Prostate gland (tissue), 2 donors: ENCODE results near the gene DHPS. TPM values are rescaled to one million over a fixed set of nuclear protein-coding genes. Genes with fewer than 3 reads are reported as not detected.

ENCODE experiments used
- DNase-seq: peaks from one replicate; pipeline ENCODE4 v3.0.0-alpha.2; 2019; ENCODE audit warnings: low spot score
- H3K27ac ChIP-seq, 2 donors: fragments of 200-600 bp; sonication (generic); 2 replicates each; pipeline ENCODE4 v1.5.1; 2017 to 2019
- H3K27me3 ChIP-seq: fragments of 200-600 bp; sonication (generic); replicated peaks from 2 replicates; pipeline ENCODE4 v1.5.1; 2019; ENCODE audit not compliant: insufficient read depth
- H3K36me3 ChIP-seq, 2 donors: fragments of 200-600 bp; sonication (generic); 1 replicate in 1 of 2; 2 replicates in 1 of 2; pipeline versions ENCODE4 v1.5.1 to v1.8.1; 2017 to 2019
- H3K4me1 ChIP-seq: fragments of 200-600 bp; sonication (generic); replicated peaks from 2 replicates; pipeline ENCODE4 v1.5.1; 2019
- H3K4me3 ChIP-seq, 2 donors: fragments of 200-600 bp; sonication (generic); 2 replicates each; pipeline ENCODE4 v1.5.1; 2017 to 2019
- H3K9me3 ChIP-seq: fragments of 200-600 bp; sonication (generic); 2 replicates; pipeline ENCODE4 v1.5.1; 2017
- CTCF ChIP-seq, 4 experiments: fragments of 200-600 bp in 2 of 4; fragments of 450-650 bp in 2 of 4; sonication (generic) in 2 of 4; IDR thresholded peaks; 1 replicate in 3 of 4; 2 replicates in 1 of 4; pipeline ENCODE4 v1.5.1; 2016 to 2019; ENCODE audit warnings: antibody characterized with exemption in 4 of 4, mild to moderate bottlenecking in 2 of 4, moderate library complexity in 2 of 4
- POLR2A ChIP-seq: fragments of 450-650 bp; IDR thresholded peaks from one replicate; pipeline ENCODE4 v1.6.1; 2016; ENCODE audit warnings: antibody characterized with exemption, mild to moderate bottlenecking
- POLR2AphosphoS5 ChIP-seq: sonication (generic); formaldehyde crosslinking; IDR thresholded peaks from one replicate; pipeline ENCODE4 v1.6.1; 2017; ENCODE audit warnings: antibody characterized with exemption
- WGBS: methylation state at CpG from one replicate; pipeline ENCODE4 v1.1.5; 2018; 5-methylcytosine and 5-hydroxymethylcytosine counted together
- intact Hi-C: fragments of 100-400 bp; cut with DNase I; formaldehyde crosslinking; loops from one replicate; pipeline ENCODE4 v1.14.2; 2022
- total RNA-seq, 2 donors: library from RNA; depleted of rRNA; stranded (reverse); fragments of >200 nt; gene quantifications; one replicate each; pipeline ENCODE4 v1.1.0, GENCODE V29; 2016

Gene DHPS
- total RNA-seq, 2 donors from 2014 or later = 140 to 178 TPM

- under 1% methylated on average over 41 of the region's 65 CpGs for WGBS
Measured at GRCh38 chr19:12721656-12722565, 40.2 kb upstream of the DHPS start.

GRCh38 chr19:12720851-12721655 lies 39.4 kb upstream of the DHPS start:
- peak; percentile 5 for TF ChIP-seq POLR2A
- TF ChIP-seq CTCF (IDR thresholded peaks at IDR 0.05) = no peak
- no peak for TF ChIP-seq POLR2AphosphoS5
- H3K4me3 ChIP-seq = peak overlapping the region; percentile 75 to 83
- intact Hi-C loops = loop anchor here (10.0 kb wide), 1 partner anchor 74 kb away; the partner anchor contains the start of gene JUNB
- DNase-seq = no peak
- H3K27me3 ChIP-seq = no peaks in the 10 kb centered on the region
- peak overlapping the region; percentile 87 to 95 for H3K27ac ChIP-seq
- H3K4me1 ChIP-seq = peaks cover 11% of the 10 kb centered on the region
- peaks cover 0 to 12% of the 10 kb centered on the region in 2 donors for H3K36me3 ChIP-seq
- no peaks in the 10 kb centered on the region for H3K9me3 ChIP-seq
- under 1% methylated on average over 25 of the region's 59 CpGs for WGBS

More at GRCh38 chr19:12721656-12722565, 40.2 kb upstream of the DHPS start:
- peak; percentile 60 for DNase-seq
- Histone ChIP-seq H3K27me3 (no peaks in the 10 kb centered on the region), H3K9me3 (no peaks in the 10 kb centered on the region), H3K27ac (peak overlapping the region; percentile 87 to 95), H3K36me3 (peaks cover 0 to 6% of the 10 kb centered on the region in 2 donors), H3K4me3 (peak overlapping the region; percentile 75 to 83), H3K4me1 (peaks cover 11% of the 10 kb centered on the region)
- peak; percentile 4 for TF ChIP-seq POLR2A
- TF ChIP-seq CTCF (IDR thresholded peaks at IDR 0.05) = no peak
- intact Hi-C loops = loop anchor here (10.0 kb wide), 1 partner anchor 73 kb away; the partner anchor contains the start of gene JUNB

GRCh38 chr19:12720296-12720695 lies 38.6 kb upstream of the DHPS start:
- H3K36me3 ChIP-seq = peaks cover under 1 to 20% of the 10 kb centered on the region in 2 donors
- TF ChIP-seq POLR2AphosphoS5 (no peak), POLR2A (no peak), CTCF (IDR thresholded peaks at IDR 0.05) (no peak)
- no peaks in the 10 kb centered on the region for H3K27me3 ChIP-seq
- peak overlapping the region; percentile 87 to 95 for H3K27ac ChIP-seq
- H3K4me1 ChIP-seq = peaks cover 11% of the 10 kb centered on the region
- H3K4me3 ChIP-seq = peak overlapping the region in 1 of 2 donors; percentile 83
- H3K9me3 ChIP-seq = no peaks in the 10 kb centered on the region
- DNase-seq = no peak
- WGBS = 77% methylated on average over 10 of the region's 10 CpGs
- intact Hi-C loops = loop anchor here (10.0 kb wide), 1 partner anchor 75 kb away; the partner anchor contains the start of gene JUNB

- no peaks in the 10 kb centered on the region for H3K27me3 ChIP-seq
- TF ChIP-seq POLR2A (no peak), CTCF (IDR thresholded peaks at IDR 0.05) (no peak), POLR2AphosphoS5 (no peak)
- no peak for DNase-seq
- no peak overlapping the region for H3K4me3 ChIP-seq
- no peaks in the 10 kb centered on the region for H3K9me3 ChIP-seq
- WGBS = 98% methylated on average over 3 of the region's 3 CpGs
- intact Hi-C loops = no loop called here
- H3K36me3 ChIP-seq = peaks cover 9 to 42% of the 10 kb centered on the region in 2 donors
- peaks cover 5% of the 10 kb centered on the region for H3K4me1 ChIP-seq
- H3K27ac ChIP-seq = no peak overlapping the region
Measured at GRCh38 chr19:12715929-12716328, 34.2 kb upstream of the DHPS start.
